ENCODE measurements around the gene GRIK4. TPM values are rescaled to one million over a fixed set of nuclear protein-coding genes. Genes with fewer than 3 reads are reported as not detected.

The GRIK4 gene
- total and polyA plus RNA-seq, 4 donors: 0.05 to 0.25 (median 0.06) TPM; not detected in 1

DNA sequence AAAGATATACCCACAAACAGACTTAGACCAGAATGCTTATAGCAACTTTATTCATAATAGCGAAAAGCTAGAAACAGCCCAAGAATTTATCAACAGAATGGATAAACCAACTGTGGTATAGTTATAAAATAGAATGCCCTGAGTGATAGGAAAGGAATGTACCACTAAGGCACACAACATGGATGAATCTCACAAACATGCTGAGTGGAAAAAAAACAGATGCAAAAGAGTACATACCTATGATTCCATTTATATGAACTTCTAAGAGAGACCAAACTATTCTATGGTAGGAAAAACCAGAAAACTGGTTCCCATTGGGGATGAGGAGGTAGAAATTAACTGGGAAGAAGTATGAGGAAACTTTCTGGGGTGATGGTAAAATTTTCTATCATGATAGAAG is 40.4 kb upstream of the GRIK4 start:
- DNase-seq (ENCODE audit: low spot score): no peak
- H3K36me3 ChIP-seq (ENCODE audit: control insufficient read depth in 4 of 4, insufficient read depth in 3 of 4, low read depth in 1 of 4, low read length in 3 of 4): peaks cover 15 to 88% (median 76%) of the 10 kb centered on the region in 4 donors
- 99% methylated on average over 1 of the region's 1 CpG for WGBS
- H3K27ac ChIP-seq (ENCODE audit: low read depth in 1 of 2, low read length in 2 of 2): no peak overlapping the region
- H3K9me3 ChIP-seq (ENCODE audit: control insufficient read depth in 4 of 4, low read length in 3 of 4): no peaks in the 10 kb centered on the region
- no peak overlapping the region for H3K9ac ChIP-seq (ENCODE audit: low read depth in 1 of 2, low read length in 2 of 2)
- no peaks in the 10 kb centered on the region for H3K27me3 ChIP-seq (ENCODE audit: control insufficient read depth in 4 of 4, insufficient read depth in 4 of 4, low read length in 3 of 4)
- TF ChIP-seq, protein P1, sequence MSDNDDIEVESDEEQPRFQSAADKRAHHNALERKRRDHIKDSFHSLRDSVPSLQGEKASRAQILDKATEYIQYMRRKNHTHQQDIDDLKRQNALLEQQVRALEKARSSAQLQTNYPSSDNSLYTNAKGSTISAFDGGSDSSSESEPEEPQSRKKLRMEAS (IDR thresholded peaks at IDR 0.05): no peak
- no peak for TF ChIP-seq HNF4G (IDR thresholded peaks at IDR 0.05)
- TF ChIP-seq, protein P2, sequence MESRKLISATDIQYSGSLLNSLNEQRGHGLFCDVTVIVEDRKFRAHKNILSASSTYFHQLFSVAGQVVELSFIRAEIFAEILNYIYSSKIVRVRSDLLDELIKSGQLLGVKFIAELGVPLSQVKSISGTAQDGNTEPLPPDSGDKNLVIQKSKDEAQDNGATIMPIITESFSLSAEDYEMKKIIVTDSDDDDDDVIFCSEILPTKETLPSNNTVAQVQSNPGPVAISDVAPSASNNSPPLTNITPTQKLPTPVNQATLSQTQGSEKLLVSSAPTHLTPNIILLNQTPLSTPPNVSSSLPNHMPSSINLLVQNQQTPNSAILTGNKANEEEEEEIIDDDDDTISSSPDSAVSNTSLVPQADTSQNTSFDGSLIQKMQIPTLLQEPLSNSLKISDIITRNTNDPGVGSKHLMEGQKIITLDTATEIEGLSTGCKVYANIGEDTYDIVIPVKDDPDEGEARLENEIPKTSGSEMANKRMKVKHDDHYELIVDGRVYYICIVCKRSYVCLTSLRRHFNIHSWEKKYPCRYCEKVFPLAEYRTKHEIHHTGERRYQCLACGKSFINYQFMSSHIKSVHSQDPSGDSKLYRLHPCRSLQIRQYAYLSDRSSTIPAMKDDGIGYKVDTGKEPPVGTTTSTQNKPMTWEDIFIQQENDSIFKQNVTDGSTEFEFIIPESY (IDR thresholded peaks at IDR 0.05): no peak
- no peak for TF ChIP-seq FOXA2 (IDR thresholded peaks at IDR 0.05)
- no peak for TF ChIP-seq EGR1 (IDR thresholded peaks at IDR 0.05; ENCODE audit: low read depth in 2 of 2)
- TF ChIP-seq YY1 (IDR thresholded peaks at IDR 0.05): no peak
- no peak for TF ChIP-seq TAF1 (conservative IDR thresholded peaks at IDR 0.05)
- no peak for TF ChIP-seq SP1 (IDR thresholded peaks at IDR 0.05)
- no peak for TF ChIP-seq RXRA (IDR thresholded peaks at IDR 0.05)
- TF ChIP-seq, protein P3, sequence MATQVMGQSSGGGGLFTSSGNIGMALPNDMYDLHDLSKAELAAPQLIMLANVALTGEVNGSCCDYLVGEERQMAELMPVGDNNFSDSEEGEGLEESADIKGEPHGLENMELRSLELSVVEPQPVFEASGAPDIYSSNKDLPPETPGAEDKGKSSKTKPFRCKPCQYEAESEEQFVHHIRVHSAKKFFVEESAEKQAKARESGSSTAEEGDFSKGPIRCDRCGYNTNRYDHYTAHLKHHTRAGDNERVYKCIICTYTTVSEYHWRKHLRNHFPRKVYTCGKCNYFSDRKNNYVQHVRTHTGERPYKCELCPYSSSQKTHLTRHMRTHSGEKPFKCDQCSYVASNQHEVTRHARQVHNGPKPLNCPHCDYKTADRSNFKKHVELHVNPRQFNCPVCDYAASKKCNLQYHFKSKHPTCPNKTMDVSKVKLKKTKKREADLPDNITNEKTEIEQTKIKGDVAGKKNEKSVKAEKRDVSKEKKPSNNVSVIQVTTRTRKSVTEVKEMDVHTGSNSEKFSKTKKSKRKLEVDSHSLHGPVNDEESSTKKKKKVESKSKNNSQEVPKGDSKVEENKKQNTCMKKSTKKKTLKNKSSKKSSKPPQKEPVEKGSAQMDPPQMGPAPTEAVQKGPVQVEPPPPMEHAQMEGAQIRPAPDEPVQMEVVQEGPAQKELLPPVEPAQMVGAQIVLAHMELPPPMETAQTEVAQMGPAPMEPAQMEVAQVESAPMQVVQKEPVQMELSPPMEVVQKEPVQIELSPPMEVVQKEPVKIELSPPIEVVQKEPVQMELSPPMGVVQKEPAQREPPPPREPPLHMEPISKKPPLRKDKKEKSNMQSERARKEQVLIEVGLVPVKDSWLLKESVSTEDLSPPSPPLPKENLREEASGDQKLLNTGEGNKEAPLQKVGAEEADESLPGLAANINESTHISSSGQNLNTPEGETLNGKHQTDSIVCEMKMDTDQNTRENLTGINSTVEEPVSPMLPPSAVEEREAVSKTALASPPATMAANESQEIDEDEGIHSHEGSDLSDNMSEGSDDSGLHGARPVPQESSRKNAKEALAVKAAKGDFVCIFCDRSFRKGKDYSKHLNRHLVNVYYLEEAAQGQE (IDR thresholded peaks at IDR 0.05): no peak
- no peak for TF ChIP-seq FOXA1 (IDR thresholded peaks at IDR 0.05)
- TF ChIP-seq GABPA (IDR thresholded peaks at IDR 0.05 in 1 of 2, conservative IDR thresholded peaks at IDR 0.05 in 1 of 2): no peak
- TF ChIP-seq JUND (IDR thresholded peaks at IDR 0.05): no peak
- no peak for TF ChIP-seq NR2F2 (IDR thresholded peaks at IDR 0.05)
- TF ChIP-seq RAD21 (IDR thresholded peaks at IDR 0.05): no peak
- TF ChIP-seq, protein P4, sequence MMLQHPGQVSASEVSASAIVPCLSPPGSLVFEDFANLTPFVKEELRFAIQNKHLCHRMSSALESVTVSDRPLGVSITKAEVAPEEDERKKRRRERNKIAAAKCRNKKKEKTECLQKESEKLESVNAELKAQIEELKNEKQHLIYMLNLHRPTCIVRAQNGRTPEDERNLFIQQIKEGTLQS (IDR thresholded peaks at IDR 0.05): no peak
- H3K4me1 ChIP-seq (ENCODE audit: control insufficient read depth in 4 of 4, insufficient read depth in 4 of 4, low read length in 3 of 4): no peaks in the 10 kb centered on the region
- no peak overlapping the region for H3K4me3 ChIP-seq (ENCODE audit: low read depth in 1 of 3, low read length in 3 of 3)

DNA sequence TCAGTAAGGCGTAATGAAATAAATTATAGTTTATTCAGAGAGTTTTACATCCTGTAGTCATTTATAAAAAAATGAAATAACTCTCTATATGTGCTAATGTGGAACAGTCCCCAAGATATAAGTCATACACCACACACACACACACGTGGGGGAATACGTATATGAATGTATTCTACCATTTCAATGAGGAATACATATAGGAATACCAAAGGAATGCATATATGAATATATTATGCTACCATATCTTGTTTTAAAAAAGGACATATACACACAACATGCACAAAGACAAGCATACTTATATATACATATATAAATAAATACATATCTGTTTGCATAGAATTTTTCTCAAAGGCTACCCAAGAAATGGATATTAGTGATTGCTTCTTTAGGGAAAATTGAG is 39.6 kb upstream of the GRIK4 start:
- H3K27ac ChIP-seq (ENCODE audit: low read depth in 1 of 2, low read length in 2 of 2): no peak overlapping the region
- no peak for DNase-seq (ENCODE audit: low spot score)
- H3K4me1 ChIP-seq (ENCODE audit: control insufficient read depth in 4 of 4, insufficient read depth in 4 of 4, low read length in 3 of 4): no peaks in the 10 kb centered on the region
- WGBS: 96% methylated on average over 3 of the region's 3 CpGs
- H3K9ac ChIP-seq (ENCODE audit: low read depth in 1 of 2, low read length in 2 of 2): no peak overlapping the region
- H3K36me3 ChIP-seq (ENCODE audit: control insufficient read depth in 4 of 4, insufficient read depth in 3 of 4, low read depth in 1 of 4, low read length in 3 of 4): peaks cover 16 to 88% (median 76%) of the 10 kb centered on the region in 4 donors
- H3K4me3 ChIP-seq (ENCODE audit: low read depth in 1 of 3, low read length in 3 of 3): no peak overlapping the region
- H3K9me3 ChIP-seq (ENCODE audit: control insufficient read depth in 4 of 4, low read length in 3 of 4): no peaks in the 10 kb centered on the region
- TF ChIP-seq, protein P5, sequence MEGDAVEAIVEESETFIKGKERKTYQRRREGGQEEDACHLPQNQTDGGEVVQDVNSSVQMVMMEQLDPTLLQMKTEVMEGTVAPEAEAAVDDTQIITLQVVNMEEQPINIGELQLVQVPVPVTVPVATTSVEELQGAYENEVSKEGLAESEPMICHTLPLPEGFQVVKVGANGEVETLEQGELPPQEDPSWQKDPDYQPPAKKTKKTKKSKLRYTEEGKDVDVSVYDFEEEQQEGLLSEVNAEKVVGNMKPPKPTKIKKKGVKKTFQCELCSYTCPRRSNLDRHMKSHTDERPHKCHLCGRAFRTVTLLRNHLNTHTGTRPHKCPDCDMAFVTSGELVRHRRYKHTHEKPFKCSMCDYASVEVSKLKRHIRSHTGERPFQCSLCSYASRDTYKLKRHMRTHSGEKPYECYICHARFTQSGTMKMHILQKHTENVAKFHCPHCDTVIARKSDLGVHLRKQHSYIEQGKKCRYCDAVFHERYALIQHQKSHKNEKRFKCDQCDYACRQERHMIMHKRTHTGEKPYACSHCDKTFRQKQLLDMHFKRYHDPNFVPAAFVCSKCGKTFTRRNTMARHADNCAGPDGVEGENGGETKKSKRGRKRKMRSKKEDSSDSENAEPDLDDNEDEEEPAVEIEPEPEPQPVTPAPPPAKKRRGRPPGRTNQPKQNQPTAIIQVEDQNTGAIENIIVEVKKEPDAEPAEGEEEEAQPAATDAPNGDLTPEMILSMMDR (IDR thresholded peaks at IDR 0.05; ENCODE audit: low read depth, low read length, missing input control): no peak
- TF ChIP-seq, protein P3 (IDR thresholded peaks at IDR 0.05): no peak
- TF ChIP-seq NR2F2 (IDR thresholded peaks at IDR 0.05): no peak
- TF ChIP-seq YY1 (IDR thresholded peaks at IDR 0.05): no peak
- TF ChIP-seq RXRA (IDR thresholded peaks at IDR 0.05): no peak
- no peak for TF ChIP-seq TAF1 (conservative IDR thresholded peaks at IDR 0.05)
- TF ChIP-seq FOXA1 (IDR thresholded peaks at IDR 0.05): no peak
- TF ChIP-seq, protein P4 (IDR thresholded peaks at IDR 0.05): no peak
- TF ChIP-seq FOXA2 (IDR thresholded peaks at IDR 0.05): no peak
- TF ChIP-seq, protein P1 (IDR thresholded peaks at IDR 0.05): no peak
- no peak for TF ChIP-seq GABPA (IDR thresholded peaks at IDR 0.05 in 1 of 2, conservative IDR thresholded peaks at IDR 0.05 in 1 of 2)
- TF ChIP-seq HNF4G (IDR thresholded peaks at IDR 0.05): no peak
- H3K27me3 ChIP-seq (ENCODE audit: control insufficient read depth in 4 of 4, insufficient read depth in 4 of 4, low read length in 3 of 4): no peaks in the 10 kb centered on the region

Measured in liver (tissue), 9 donors.